GM18505 (cell line): ENCODE data around the gene FZD8.
"Not testable (repeated sequence)": the region's sequence is repeated elsewhere in the genome, so short reads cannot be mapped to it uniquely, and the experiment has no call there.

Experiments used
- ATAC-seq: cut with Tn5 transposase; IDR thresholded peaks from one replicate; pipeline ENCODE4 v1.9.1; 2021; ENCODE audit not compliant: unreplicated experiment
- POLR2A ChIP-seq: IDR thresholded peaks from 4 replicates; pipeline ENCODE4 v1.6.1; 2011; ENCODE audit warnings: borderline replicate concordance; ENCODE audit not compliant: insufficient read depth, insufficient read length; ENCODE audit errors: extremely low read depth

Gene FZD8

DNA sequence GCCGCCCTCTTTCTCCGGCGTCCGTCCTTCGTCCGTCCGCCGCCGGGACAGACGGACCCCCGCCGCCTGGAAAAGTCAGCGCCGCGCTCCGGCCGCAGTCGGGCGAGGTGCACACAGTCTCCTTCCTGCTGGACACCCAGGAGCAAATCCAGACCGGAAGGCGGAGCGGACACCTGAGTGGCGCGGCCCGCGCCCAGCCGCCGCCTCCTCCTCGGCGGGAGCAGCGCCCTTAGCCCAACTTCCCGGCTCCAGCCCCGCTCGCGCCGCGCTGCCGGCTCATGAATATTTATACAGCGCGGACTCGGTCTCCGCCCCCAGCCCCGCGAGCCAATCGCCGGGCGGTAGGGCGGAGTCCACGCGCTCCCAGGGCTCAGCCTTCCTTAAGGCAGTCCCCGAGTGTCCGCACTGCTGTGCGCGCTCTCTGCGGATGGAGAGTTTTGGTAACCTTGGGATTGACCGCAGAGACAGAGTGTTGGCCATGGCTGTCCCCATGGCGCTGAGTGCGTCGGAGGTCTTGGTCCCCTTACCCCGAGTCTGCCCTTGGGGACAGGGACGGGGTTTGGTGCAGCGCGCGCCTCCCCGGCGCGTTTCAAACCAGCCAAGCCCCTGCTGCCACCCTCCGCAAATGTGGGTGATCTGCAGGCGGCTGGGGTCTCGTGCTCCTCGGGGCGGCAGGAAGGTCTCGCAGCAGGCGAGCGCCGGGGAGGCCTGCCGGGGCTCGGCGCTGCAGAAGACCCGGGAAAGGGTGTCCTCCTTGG, at the start of gene FZD8:
TSS of gene FZD8 (minus strand) at position 262 of the 758 bp plus-strand sequence. CDS start 867 bp downstream, outside the sequence.
- no peak for TF ChIP-seq POLR2A
- ATAC-seq = peak; percentile 90

DNA sequence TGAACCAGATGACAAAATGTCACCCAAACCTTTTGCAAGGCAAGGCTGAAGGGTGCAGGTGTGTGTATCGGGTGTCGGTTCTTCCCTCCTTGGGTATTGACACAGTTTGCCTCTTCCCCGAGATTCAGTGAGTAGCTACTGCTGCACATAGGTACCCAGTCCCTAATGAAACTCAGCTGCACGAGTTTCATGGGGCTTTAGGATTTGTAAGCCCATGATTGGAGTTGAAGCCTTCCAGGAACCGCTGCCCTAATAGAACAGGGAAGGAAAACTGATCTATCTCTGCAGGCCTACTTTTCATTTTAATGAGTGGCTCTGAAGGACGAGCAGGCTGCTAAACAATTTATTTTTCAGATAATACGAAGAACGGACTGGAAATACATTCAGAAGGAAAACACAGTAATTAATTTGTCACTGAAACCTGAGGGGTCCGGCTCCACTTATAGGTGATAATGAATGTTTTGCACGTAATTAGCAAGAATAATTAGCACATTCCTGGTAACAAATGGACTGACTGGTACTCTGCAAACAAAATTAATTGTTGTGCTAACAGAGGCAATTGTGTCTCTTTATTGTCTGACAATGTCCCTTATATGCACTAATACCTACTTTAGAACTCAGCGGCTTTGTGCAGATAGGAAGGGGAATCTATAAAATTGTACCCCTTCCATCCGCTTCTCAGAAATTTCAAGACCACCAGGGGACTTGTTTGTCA, 49.6 kb upstream of the FZD8 start:
- no peak for ATAC-seq
- no peak for TF ChIP-seq POLR2A

DNA sequence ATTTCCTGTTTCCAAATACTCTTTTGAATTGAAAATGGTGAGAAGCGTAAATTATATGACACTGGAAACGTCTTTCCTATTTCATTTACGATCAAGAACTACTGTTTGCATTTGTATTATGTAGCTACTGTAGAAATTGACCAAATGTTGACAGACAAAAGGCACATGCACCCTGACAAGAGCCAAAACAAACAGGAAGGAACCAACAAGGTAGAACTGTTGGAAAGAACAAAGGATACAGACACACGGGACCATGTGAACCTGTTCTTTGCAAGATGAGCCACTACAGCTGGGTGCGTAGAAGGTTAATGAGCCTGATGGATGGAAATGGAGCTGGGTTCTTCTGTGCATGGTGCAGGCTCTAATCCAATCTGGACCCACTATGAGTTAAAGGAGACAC, 48.4 kb upstream of the FZD8 start:
- no peak for TF ChIP-seq POLR2A
- ATAC-seq = no peak

- not testable (repeated sequence) for ATAC-seq
These were observed 43.8 kb upstream of the FZD8 start for GRCh38 chr10:35685858-35686257.

GRCh38 chr10:35685402-35685801, 43.3 kb upstream of the FZD8 start:
- no peak for TF ChIP-seq POLR2A

GRCh38 chr10:35684586-35684985, 42.5 kb upstream of the FZD8 start:
- no peak for TF ChIP-seq POLR2A
- ATAC-seq = no peak

More at GRCh38 chr10:35685402-35685801, 43.3 kb upstream of the FZD8 start:
- no peak for ATAC-seq

GRCh38 chr10:35675846-35676245, 33.8 kb upstream of the FZD8 start:
- ATAC-seq = no peak
- TF ChIP-seq POLR2A = no peak

DNA sequence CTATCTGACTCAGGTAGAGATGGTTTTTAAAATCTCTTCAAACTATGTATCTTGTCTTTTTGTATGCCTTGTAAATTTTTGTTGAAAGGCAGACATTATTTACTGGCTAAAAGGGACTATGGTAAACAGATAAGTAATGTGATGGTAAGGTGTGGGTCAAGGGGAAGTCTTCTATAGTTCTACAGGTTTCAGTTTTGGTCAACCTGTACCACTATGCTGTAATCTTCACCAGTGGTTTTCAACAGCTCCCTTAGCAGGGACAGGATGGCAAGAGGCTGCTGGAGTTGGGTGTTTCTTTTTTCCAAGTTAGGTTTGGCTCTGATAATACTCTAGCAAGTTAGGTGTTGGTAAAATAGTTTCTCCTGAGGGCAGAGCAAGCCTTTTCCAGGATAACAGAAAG, 32.7 kb upstream of the FZD8 start:
- ATAC-seq = no peak
- TF ChIP-seq POLR2A = no peak

- no peak for ATAC-seq
- no peak for TF ChIP-seq POLR2A
These were observed 27.0 kb upstream of the FZD8 start for GRCh38 chr10:35668865-35669650.

- no peak for TF ChIP-seq POLR2A
- ATAC-seq = no peak
These were observed 25.9 kb upstream of the FZD8 start for GRCh38 chr10:35667971-35668370.

GRCh38 chr10:35667270-35667889, 25.3 kb upstream of the FZD8 start:
- TF ChIP-seq POLR2A = no peak
- ATAC-seq = no peak

GRCh38 chr10:35661236-35661635, 19.1 kb upstream of the FZD8 start:
- TF ChIP-seq POLR2A = no peak
- no peak for ATAC-seq

DNA sequence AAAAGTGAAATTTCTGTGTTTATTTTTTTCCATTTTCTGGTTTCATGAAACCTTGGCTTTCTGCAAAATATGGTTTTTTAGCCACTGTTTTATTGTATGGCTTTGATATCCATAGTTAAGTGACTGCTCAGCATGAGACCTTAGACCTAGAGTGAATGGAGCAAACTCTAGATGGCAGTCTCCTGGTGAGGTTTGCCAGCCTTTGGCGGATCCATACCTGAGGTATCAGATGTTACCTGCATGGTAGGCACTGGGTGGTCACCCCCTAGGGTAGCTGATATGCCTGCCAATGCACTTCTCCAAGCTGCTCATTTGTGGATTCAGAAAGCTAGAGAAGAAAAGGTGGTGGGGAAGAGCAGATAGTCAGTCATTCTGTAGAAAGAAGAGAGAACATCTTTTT, 17.4 kb upstream of the FZD8 start:
- no peak for TF ChIP-seq POLR2A
- no peak for ATAC-seq

DNA sequence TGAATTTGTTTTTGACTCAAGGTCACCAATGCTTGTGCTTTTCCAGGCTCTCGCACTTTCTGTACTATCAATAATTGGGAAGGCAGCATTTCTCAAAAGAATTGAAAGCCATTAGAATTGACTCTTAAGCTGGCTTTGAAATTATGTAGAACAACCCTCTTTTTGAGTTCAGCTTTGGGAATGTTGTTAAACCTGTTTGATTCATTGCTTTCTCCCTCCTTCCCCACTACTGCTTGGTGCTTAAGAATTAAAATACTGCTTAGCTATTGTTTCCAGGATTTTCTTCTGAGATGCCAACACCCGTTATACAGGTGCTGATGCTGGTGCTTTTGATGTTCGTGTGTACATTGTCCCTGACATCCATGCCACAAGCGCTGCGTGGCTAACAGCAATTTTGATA, 15.5 kb upstream of the FZD8 start:
- no peak for ATAC-seq
- no peak for TF ChIP-seq POLR2A

DNA sequence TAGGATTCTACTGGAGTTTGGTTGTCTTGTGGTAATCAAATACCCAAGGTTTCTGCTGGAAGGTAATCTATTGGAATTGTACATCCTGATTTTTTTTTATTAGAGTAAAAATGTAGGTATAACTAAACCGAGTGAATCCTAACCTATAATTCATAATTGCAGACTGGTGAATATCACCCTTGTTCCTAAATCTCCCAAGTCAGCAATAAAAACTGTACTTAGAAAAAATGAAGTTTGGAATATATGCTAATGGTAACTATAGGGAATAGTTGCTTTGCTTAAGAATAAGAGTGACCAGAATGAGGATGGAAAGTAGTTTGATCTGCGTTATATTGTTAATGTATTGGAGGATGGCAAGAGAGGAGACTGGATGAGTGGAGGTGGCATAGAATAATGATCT, 10.7 kb upstream of the FZD8 start:
- ATAC-seq = no peak
- no peak for TF ChIP-seq POLR2A
